Stomach (tissue), 4 donors: Measurements from ENCODE around the gene WIPF1.

Experiments used
- EP300 ChIP-seq: sonication (generic); formaldehyde crosslinking; IDR thresholded peaks from one replicate; pipeline ENCODE4 v1.6.1; 2017; ENCODE audit warnings: antibody characterized with exemption
- POLR2A ChIP-seq, 4 donors: fragments of 450-650 bp; IDR thresholded peaks; one replicate each; pipeline ENCODE4 v1.6.1; 2016; ENCODE audit warnings: antibody characterized with exemption in 4 of 4, control low read depth in 2 of 4, mild to moderate bottlenecking in 1 of 4, moderate library complexity in 1 of 4
- POLR2AphosphoS5 ChIP-seq, 3 donors: sonication (generic); formaldehyde crosslinking; IDR thresholded peaks; one replicate each; pipeline ENCODE4 v1.6.1; 2016; ENCODE audit warnings: antibody characterized with exemption in 3 of 3
- TF ChIP-seq, protein P1 (sequence below), 7 experiments: fragments of 450-650 bp in 4 of 7; fragments of 200-600 bp in 3 of 7; sonication (generic) in 3 of 7; IDR thresholded peaks; one replicate each; pipeline ENCODE4 v1.5.1; 2016 to 2019; ENCODE audit warnings: antibody characterized with exemption in 7 of 7, control low read depth in 2 of 7, mild to moderate bottlenecking in 1 of 7

GRCh38 chr2:174613531-174613930, 15.9 kb upstream of the WIPF1 start:
- TF ChIP-seq POLR2AphosphoS5 (IDR thresholded peaks at IDR 0.05), result no peak
- TF ChIP-seq, protein P1, sequence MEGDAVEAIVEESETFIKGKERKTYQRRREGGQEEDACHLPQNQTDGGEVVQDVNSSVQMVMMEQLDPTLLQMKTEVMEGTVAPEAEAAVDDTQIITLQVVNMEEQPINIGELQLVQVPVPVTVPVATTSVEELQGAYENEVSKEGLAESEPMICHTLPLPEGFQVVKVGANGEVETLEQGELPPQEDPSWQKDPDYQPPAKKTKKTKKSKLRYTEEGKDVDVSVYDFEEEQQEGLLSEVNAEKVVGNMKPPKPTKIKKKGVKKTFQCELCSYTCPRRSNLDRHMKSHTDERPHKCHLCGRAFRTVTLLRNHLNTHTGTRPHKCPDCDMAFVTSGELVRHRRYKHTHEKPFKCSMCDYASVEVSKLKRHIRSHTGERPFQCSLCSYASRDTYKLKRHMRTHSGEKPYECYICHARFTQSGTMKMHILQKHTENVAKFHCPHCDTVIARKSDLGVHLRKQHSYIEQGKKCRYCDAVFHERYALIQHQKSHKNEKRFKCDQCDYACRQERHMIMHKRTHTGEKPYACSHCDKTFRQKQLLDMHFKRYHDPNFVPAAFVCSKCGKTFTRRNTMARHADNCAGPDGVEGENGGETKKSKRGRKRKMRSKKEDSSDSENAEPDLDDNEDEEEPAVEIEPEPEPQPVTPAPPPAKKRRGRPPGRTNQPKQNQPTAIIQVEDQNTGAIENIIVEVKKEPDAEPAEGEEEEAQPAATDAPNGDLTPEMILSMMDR (IDR thresholded peaks at IDR 0.05), result no peak
- TF ChIP-seq POLR2A (IDR thresholded peaks at IDR 0.05), result no peak
- TF ChIP-seq EP300, result no peak
